Kidney (tissue), 14 donors: Measurements from ENCODE around the gene FARP2. TPM values are rescaled to one million over a fixed set of nuclear protein-coding genes. Genes with fewer than 3 reads are reported as not detected.

ENCODE experiments used
- DNase-seq, 5 donors: peaks; one replicate each; pipeline ENCODE4 v3.0.0-alpha.2; 2013 to 2020
- FAIRE-seq: peaks from 2 replicates; lab custom pipeline; 2012; peaks lifted over from hg19 to GRCh38; lab: Jason Lieb, UNC
- H3K27ac ChIP-seq, 2 donors: one replicate each; pipeline ENCODE4 v1.7.0; 2013; ENCODE audit warnings: low read depth in 2 of 2, low read length in 2 of 2, inconsistent platforms in 1 of 2
- H3K27me3 ChIP-seq: one replicate; pipeline ENCODE4 v1.7.1; 2013; ENCODE audit warnings: low read length, inconsistent platforms; ENCODE audit not compliant: control insufficient read depth, insufficient read depth
- H3K36me3 ChIP-seq, 3 donors: one replicate each; pipeline versions ENCODE4 v1.7.0 to v1.7.1; 2013; ENCODE audit warnings: low read length in 3 of 3, control low read depth in 1 of 3, inconsistent platforms in 1 of 3; ENCODE audit not compliant: insufficient read depth in 3 of 3, control insufficient read depth in 2 of 3
- H3K4me1 ChIP-seq, 3 donors: one replicate each; pipeline versions ENCODE4 v1.7.0 to v1.7.1; 2013; ENCODE audit warnings: low read length in 3 of 3, inconsistent platforms in 1 of 3, low read depth in 1 of 3; ENCODE audit not compliant: control insufficient read depth in 2 of 3, insufficient read depth in 2 of 3
- H3K4me3 ChIP-seq, 3 donors: one replicate each; pipeline versions ENCODE4 v1.7.0 to v1.8.1; 2013; ENCODE audit warnings: low read length in 3 of 3, control low read depth in 1 of 3, inconsistent platforms in 1 of 3
- H3K9ac ChIP-seq, 3 donors: one replicate each; pipeline versions ENCODE4 v1.7.0 to v1.7.1; 2013; ENCODE audit warnings: low read length in 3 of 3, control low read depth in 1 of 3, inconsistent platforms in 1 of 3
- H3K9me3 ChIP-seq, 3 donors: one replicate each; pipeline versions ENCODE4 v1.7.0 to v1.7.1; 2013; ENCODE audit warnings: low read length in 3 of 3, control low read depth in 1 of 3, inconsistent platforms in 1 of 3; ENCODE audit not compliant: control insufficient read depth in 2 of 3, insufficient read depth in 1 of 3
- intact Hi-C: fragments of 100-400 bp; cut with DNase I; formaldehyde crosslinking; loops from one replicate; pipeline ENCODE4 v1.11.1; 2022
- polyA plus RNA-seq: library from polyadenylated mRNA; stranded (reverse); fragments of 350-450 nt; fragmentation: Illumina TruSeq; extraction: RNeasy Lipid Tissue Mini Kit (QIAGEN cat#74804); gene quantifications from one replicate; pipeline ENCODE4 v1.2.3, GENCODE V29; 2014; ENCODE audit warnings: low read depth, low replicate concordance; ENCODE audit not compliant: insufficient read depth
- total RNA-seq: library from RNA; stranded (reverse); fragmentation: NEBNext Ultra II Directional; extraction: Animal tissue kit (Norgen Biotek cat#: 25700); gene quantifications from one replicate; pipeline ENCODE4 v1.2.1, GENCODE V29; 2021
- TF ChIP-seq, protein P1 (sequence below): IDR thresholded peaks from 3 replicates; pipeline ENCODE4 v1.5.1; 2012; ENCODE audit warnings: mild to moderate bottlenecking, moderate library complexity, borderline replicate concordance; ENCODE audit not compliant: insufficient read depth; ENCODE audit errors: extremely low read depth
- donor health status: control.
- donor health status: control.
- donor health status: control.
- donor health status: control.
- donor health status: control.
- donor health status: DM: yes; HTN: yes; CAD: no.
- donor health status: Normal renal cell carcinoma (clear cell type).

The FARP2 gene
- total and polyA plus RNA-seq, 2 donors from 2014 or later, result 20.3 to 50.5 TPM

DNA sequence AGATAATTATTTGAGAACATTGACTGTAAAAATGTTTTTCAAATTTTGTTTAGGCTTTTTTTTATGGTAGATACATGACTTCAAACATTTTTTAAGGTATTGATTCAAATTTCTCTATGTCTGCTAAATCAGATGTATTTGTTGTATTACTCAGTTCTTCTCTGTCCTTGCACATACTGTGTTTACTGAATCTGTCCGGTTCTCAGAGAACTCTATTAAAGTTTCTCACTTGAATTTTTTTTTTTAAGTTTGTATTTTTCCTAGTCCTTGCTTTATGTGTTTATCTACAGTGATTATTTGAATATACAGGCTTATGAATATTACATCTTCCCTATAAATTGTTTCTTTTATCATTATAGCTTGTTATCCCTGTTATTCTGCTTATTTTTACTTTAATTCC is 35.1 kb upstream of the FARP2 start:
- peaks cover 4 to 26% (median 15%) of the 10 kb centered on the region in 3 donors for H3K4me1 ChIP-seq
- DNase-seq (no peak), FAIRE-seq (no peak)
- no peak overlapping the region for H3K27ac ChIP-seq
- H3K4me3 ChIP-seq, result no peak overlapping the region
- H3K9me3 ChIP-seq, result no peaks in the 10 kb centered on the region
- H3K27me3 ChIP-seq, result no peaks in the 10 kb centered on the region
- intact Hi-C loops, result no loop called here
- no peak overlapping the region for H3K9ac ChIP-seq
- H3K36me3 ChIP-seq, result peaks cover 0 to 2% (median 0%) of the 10 kb centered on the region in 3 donors
- TF ChIP-seq, protein P1, sequence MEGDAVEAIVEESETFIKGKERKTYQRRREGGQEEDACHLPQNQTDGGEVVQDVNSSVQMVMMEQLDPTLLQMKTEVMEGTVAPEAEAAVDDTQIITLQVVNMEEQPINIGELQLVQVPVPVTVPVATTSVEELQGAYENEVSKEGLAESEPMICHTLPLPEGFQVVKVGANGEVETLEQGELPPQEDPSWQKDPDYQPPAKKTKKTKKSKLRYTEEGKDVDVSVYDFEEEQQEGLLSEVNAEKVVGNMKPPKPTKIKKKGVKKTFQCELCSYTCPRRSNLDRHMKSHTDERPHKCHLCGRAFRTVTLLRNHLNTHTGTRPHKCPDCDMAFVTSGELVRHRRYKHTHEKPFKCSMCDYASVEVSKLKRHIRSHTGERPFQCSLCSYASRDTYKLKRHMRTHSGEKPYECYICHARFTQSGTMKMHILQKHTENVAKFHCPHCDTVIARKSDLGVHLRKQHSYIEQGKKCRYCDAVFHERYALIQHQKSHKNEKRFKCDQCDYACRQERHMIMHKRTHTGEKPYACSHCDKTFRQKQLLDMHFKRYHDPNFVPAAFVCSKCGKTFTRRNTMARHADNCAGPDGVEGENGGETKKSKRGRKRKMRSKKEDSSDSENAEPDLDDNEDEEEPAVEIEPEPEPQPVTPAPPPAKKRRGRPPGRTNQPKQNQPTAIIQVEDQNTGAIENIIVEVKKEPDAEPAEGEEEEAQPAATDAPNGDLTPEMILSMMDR, result no peak

DNA sequence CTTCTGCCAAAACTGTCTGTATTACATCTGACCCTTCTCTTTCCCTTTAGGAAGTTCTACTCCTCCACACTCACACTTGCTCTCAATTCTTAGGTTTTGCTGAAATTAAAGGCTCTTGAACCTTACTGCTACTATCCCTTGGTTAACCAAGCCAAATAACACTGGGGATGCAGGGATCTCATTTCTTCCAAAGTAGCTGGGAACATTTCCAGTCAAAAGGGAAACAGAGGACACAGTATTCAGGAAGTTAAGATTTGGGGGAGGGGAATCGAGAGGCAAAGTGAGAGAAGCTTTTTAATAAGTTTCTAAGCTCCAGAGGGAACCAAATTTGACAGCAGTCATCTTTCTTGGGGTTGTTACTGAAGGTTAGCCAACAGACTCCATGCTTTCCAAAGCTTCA is 34.2 kb upstream of the FARP2 start:
- H3K27me3 ChIP-seq, result no peaks in the 10 kb centered on the region
- H3K36me3 ChIP-seq, result peaks cover 0 to 6% (median 4%) of the 10 kb centered on the region in 3 donors
- intact Hi-C loops, result no loop called here
- H3K9ac ChIP-seq, result no peak overlapping the region
- no peak overlapping the region for H3K27ac ChIP-seq
- no peaks in the 10 kb centered on the region for H3K9me3 ChIP-seq
- DNase-seq (no peak), FAIRE-seq (no peak)
- no peak overlapping the region for H3K4me3 ChIP-seq
- TF ChIP-seq, protein P1, result no peak
- peaks cover 3 to 24% (median 15%) of the 10 kb centered on the region in 3 donors for H3K4me1 ChIP-seq

DNA sequence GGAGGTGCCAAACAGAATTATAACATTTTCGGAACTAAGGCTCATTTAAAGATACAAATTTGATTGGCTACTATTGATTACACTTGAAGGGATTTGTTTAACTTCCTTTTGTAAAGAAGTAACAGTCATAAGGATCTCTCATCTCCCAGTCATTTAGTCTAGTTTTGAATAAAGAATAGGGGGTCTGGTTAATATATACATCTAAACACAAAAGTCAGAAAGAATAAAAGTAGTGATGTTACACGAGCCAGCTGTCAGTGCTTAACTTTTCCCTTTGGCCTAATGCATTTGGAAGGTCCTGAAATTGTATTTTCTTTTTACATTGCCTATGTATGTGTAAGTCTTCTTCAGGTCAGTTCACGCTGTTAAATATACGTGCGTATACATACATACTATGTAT is 32.3 kb upstream of the FARP2 start:
- H3K4me3 ChIP-seq, result no peak overlapping the region
- no peaks in the 10 kb centered on the region for H3K9me3 ChIP-seq
- intact Hi-C loops, result no loop called here
- no peak overlapping the region for H3K27ac ChIP-seq
- FAIRE-seq (no peak), DNase-seq (peak in 1 of 5 donors; percentile 12)
- TF ChIP-seq, protein P1, result no peak
- no peak overlapping the region for H3K9ac ChIP-seq
- H3K27me3 ChIP-seq, result no peaks in the 10 kb centered on the region
- H3K4me1 ChIP-seq, result peaks cover 0 to 12% (median 10%) of the 10 kb centered on the region in 3 donors
- peaks cover 0 to 6% (median 6%) of the 10 kb centered on the region in 3 donors for H3K36me3 ChIP-seq

DNA sequence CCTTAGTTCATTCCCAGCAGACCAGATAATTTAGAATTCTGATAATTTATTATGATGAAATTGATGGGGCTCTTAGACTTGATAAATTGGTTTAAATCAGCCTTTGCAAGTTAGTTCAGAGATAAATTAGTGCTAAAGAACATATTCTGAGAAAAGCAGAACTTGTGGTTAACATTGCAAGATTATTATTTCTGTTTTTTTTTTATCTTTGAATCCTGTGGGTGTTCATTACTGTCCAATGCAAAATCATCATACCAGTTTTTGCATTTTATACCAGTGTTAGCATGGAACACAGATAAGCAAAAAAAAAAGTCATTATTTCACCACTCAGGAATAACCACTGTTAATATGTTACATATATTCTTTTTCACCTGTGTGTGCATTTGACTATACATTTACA is 31.3 kb upstream of the FARP2 start:
- Histone ChIP-seq H3K27ac (no peak overlapping the region), H3K9me3 (no peaks in the 10 kb centered on the region), H3K36me3 (peaks cover 3 to 6% (median 6%) of the 10 kb centered on the region in 3 donors), H3K27me3 (no peaks in the 10 kb centered on the region), H3K4me1 (peaks cover 0 to 12% (median 10%) of the 10 kb centered on the region in 3 donors), H3K9ac (no peak overlapping the region), H3K4me3 (no peak overlapping the region)
- TF ChIP-seq, protein P1, result no peak
- FAIRE-seq (no peak), DNase-seq (no peak)
- intact Hi-C loops, result no loop called here
